OCI-LY7 (cell line): ENCODE data around the gene CHD5. TPM values are rescaled to one million over a fixed set of nuclear protein-coding genes. Genes with fewer than 3 reads are reported as not detected.

Source experiments
- BruUV-seq: library from RNA; stranded (reverse); fragments of 400-500 nt; replicated peaks from 2 replicates; lab custom pipeline; 2021; lab: Mats Ljungman, UMichigan
- CTCF ChIA-PET: fragments of 300-600 bp; sonication (Branson Sonifier 250); formaldehyde crosslinking; loops from one replicate; lab custom pipeline; 2022; ENCODE audit warnings: antibody characterized with exemption; ENCODE audit not compliant: unreplicated experiment; lab: Charles Lee
- POLR2A ChIA-PET: fragments of 300-600 bp; sonication (Branson Sonifier 250); formaldehyde crosslinking; loops from one replicate; lab custom pipeline; 2022; ENCODE audit warnings: antibody characterized with exemption; lab: Charles Lee
- DNase-seq: peaks from one replicate; pipeline ENCODE4 v3.0.0-alpha.2; 2015; ENCODE audit warnings: low spot score
- H2AFZ ChIP-seq: fragments of 200-600 bp; sonication (generic), shearing (Covaris generic); 2 replicates; pipeline ENCODE4 v1.6.1; 2014; ENCODE audit warnings: mild to moderate bottlenecking, antibody characterized with exemption, low read length, moderate library complexity
- H3K27ac ChIP-seq: fragments of 200-600 bp; sonication (generic); 2 replicates; pipeline ENCODE4 v1.5.1; 2014; ENCODE audit warnings: mixed run types, low read depth, mild to moderate bottlenecking, moderate library complexity, low read length, inconsistent platforms; ENCODE audit not compliant: poor library complexity, severe bottlenecking
- H3K36me3 ChIP-seq: fragments of 200-600 bp; sonication (generic); 2 replicates; pipeline ENCODE4 v1.6.1; 2014; ENCODE audit warnings: mild to moderate bottlenecking, antibody characterized with exemption, low read length, moderate library complexity, mixed read lengths; ENCODE audit not compliant: insufficient read depth
- H3K4me1 ChIP-seq: fragments of 200-600 bp; sonication (generic); 2 replicates; pipeline ENCODE4 v1.5.1; 2014; ENCODE audit warnings: mild to moderate bottlenecking, low read length; ENCODE audit not compliant: insufficient read depth, poor library complexity, severe bottlenecking
- H3K4me2 ChIP-seq: fragments of 200-600 bp; sonication (generic); 2 replicates; pipeline ENCODE4 v1.6.1; 2014; ENCODE audit warnings: mild to moderate bottlenecking, low read length
- H3K4me3 ChIP-seq: fragments of 200-600 bp; sonication (generic); 2 replicates; pipeline ENCODE4 v1.5.1; 2014; ENCODE audit warnings: mild to moderate bottlenecking, low read depth, low read length; ENCODE audit not compliant: poor library complexity, severe bottlenecking
- H3K79me2 ChIP-seq: fragments of 200-600 bp; sonication (generic); 2 replicates; pipeline ENCODE4 v1.6.1; 2016; ENCODE audit warnings: low read depth, mild to moderate bottlenecking, low read length, moderate library complexity, mixed read lengths; ENCODE audit not compliant: insufficient read depth
- H3K9me2 ChIP-seq: fragments of 200-600 bp; sonication (generic); 2 replicates; pipeline ENCODE4 v1.6.1; 2016; ENCODE audit warnings: mild to moderate bottlenecking, low read length, mixed read lengths; ENCODE audit not compliant: insufficient read depth
- H3K9me3 ChIP-seq: fragments of 200-600 bp; sonication (generic); 2 replicates; pipeline ENCODE4 v1.6.1; 2014; ENCODE audit warnings: mild to moderate bottlenecking, mixed run types, low read length, mixed read lengths
- H4K20me1 ChIP-seq: fragments of 200-600 bp; sonication (generic); 2 replicates; pipeline ENCODE4 v1.6.1; 2014; ENCODE audit warnings: mild to moderate bottlenecking, antibody characterized with exemption, low read length, moderate library complexity, mixed read lengths; ENCODE audit not compliant: insufficient read depth
- CTCF ChIP-seq: fragments of 200-600 bp; sonication (generic); conservative IDR thresholded peaks from 2 replicates; pipeline ENCODE4 v1.5.1; 2014; ENCODE audit warnings: mild to moderate bottlenecking, antibody characterized with exemption, low read length, moderate library complexity, mixed read lengths
- EZH2phosphoT487 ChIP-seq: fragments of 200-600 bp; sonication (generic); IDR thresholded peaks from 2 replicates; pipeline ENCODE4 v1.6.1; 2018; ENCODE audit warnings: low read depth, borderline replicate concordance, mild to moderate bottlenecking, mixed run types, antibody characterized with exemption, low read length, moderate library complexity, mixed read lengths
- intact Hi-C: fragments of 100-400 bp; cut with micrococcal nuclease; formaldehyde crosslinking; loops from one replicate; pipeline ENCODE4 v1.10.0; 2022; ENCODE audit not compliant: unreplicated experiment
- total RNA-seq, 2 experiments: library from RNA; depleted of rRNA in 1 of 2; stranded (reverse); fragments of >200 nt in 1 of 2; shearing (Covaris generic) in 1 of 2; gene quantifications; 2 replicates each; pipeline ENCODE4 v1.2.3, GENCODE V29; 2014 to 2022

Gene CHD5
- total RNA-seq, 2 experiments from 2014 or later: 0.19 to 0.38 TPM

GRCh38 chr1:6166221-6166620, 13.9 kb downstream of the CHD5 start:
- no peak overlapping the region for H2AFZ ChIP-seq
- ChIA-PET CTCF (no interaction called here), POLR2A (no interaction called here)
- H3K9me2 ChIP-seq: no peaks in the 10 kb centered on the region
- no peak overlapping the region for H3K4me2 ChIP-seq
- no peaks in the 10 kb centered on the region for H4K20me1 ChIP-seq
- H3K36me3 ChIP-seq: no peaks in the 10 kb centered on the region
- intact Hi-C loops: no loop called here
- no TSS peak for BruUV-seq
- no peak for DNase-seq
- no peak overlapping the region for H3K4me3 ChIP-seq
- H3K79me2 ChIP-seq: no peaks in the 10 kb centered on the region
- no peak for TF ChIP-seq CTCF
- H3K27ac ChIP-seq: no peak overlapping the region
- peaks cover 8% of the 10 kb centered on the region for H3K4me1 ChIP-seq
- H3K9me3 ChIP-seq: no peaks in the 10 kb centered on the region

GRCh38 chr1:6165441-6165985, 14.6 kb downstream of the CHD5 start:
- POLR2A ChIA-PET: no interaction called here
- no peaks in the 10 kb centered on the region for H4K20me1 ChIP-seq
- intact Hi-C loops: no loop called here

GRCh38 chr1:6165027-6165426, 15.1 kb downstream of the CHD5 start:
- BruUV-seq: no TSS peak
- ChIA-PET POLR2A (no interaction called here), CTCF (no interaction called here)

More at GRCh38 chr1:6165441-6165985, 14.6 kb downstream of the CHD5 start:
- H3K9me3 ChIP-seq: no peaks in the 10 kb centered on the region
- H3K4me3 ChIP-seq: no peak overlapping the region
- H3K27ac ChIP-seq: no peak overlapping the region
- no peak overlapping the region for H2AFZ ChIP-seq
- DNase-seq: no peak
- BruUV-seq: no TSS peak
- no peak overlapping the region for H3K4me2 ChIP-seq
- H3K36me3 ChIP-seq: no peaks in the 10 kb centered on the region
- H3K4me1 ChIP-seq: peaks cover 2% of the 10 kb centered on the region
- H3K9me2 ChIP-seq: no peaks in the 10 kb centered on the region
- CTCF ChIA-PET: no interaction called here
- no peaks in the 10 kb centered on the region for H3K79me2 ChIP-seq
- TF ChIP-seq EZH2phosphoT487: no peak
- no peak for TF ChIP-seq CTCF

More at GRCh38 chr1:6165027-6165426, 15.1 kb downstream of the CHD5 start:
- H4K20me1 ChIP-seq: no peaks in the 10 kb centered on the region
- no peak overlapping the region for H3K4me3 ChIP-seq
- intact Hi-C loops: no loop called here
- H3K79me2 ChIP-seq: no peaks in the 10 kb centered on the region
- H3K9me2 ChIP-seq: no peaks in the 10 kb centered on the region
- no peak for DNase-seq
- no peaks in the 10 kb centered on the region for H3K36me3 ChIP-seq
- TF ChIP-seq EZH2phosphoT487 (no peak), CTCF (no peak)
- no peaks in the 10 kb centered on the region for H3K4me1 ChIP-seq
- H3K27ac ChIP-seq: no peak overlapping the region
- no peak overlapping the region for H2AFZ ChIP-seq
- H3K9me3 ChIP-seq: no peaks in the 10 kb centered on the region
- H3K4me2 ChIP-seq: no peak overlapping the region
